Mesothelial cell of epicardium (in vitro differentiated cells): ENCODE data around the gene DLEC1. TPM values are rescaled to one million over a fixed set of nuclear protein-coding genes. Genes with fewer than 3 reads are reported as not detected.
A peak's percentile ranks its signal among the peaks of the same experiment; 100 is the strongest.

Experiments used
- DNase-seq, 2 experiments: peaks; one replicate each; pipeline ENCODE4 v3.0.0; 2021; ENCODE audit warnings: low spot score in 2 of 2; ENCODE audit not compliant: unreplicated experiment in 2 of 2
- H3K27ac Mint-ChIP-seq: 2 replicates; pipeline ENCODE4 v1.8.0; 2021; ENCODE audit warnings: mixed read lengths
- H3K27me3 Mint-ChIP-seq: 2 replicates; pipeline ENCODE4 v1.8.0; 2021; ENCODE audit warnings: low read depth, mixed read lengths
- H3K36me3 Mint-ChIP-seq: 2 replicates; pipeline ENCODE4 v1.8.0; 2021; ENCODE audit warnings: mixed read lengths
- H3K4me1 Mint-ChIP-seq: 2 replicates; pipeline ENCODE4 v1.8.0; 2021; ENCODE audit warnings: mixed read lengths
- H3K4me3 Mint-ChIP-seq: 2 replicates; pipeline ENCODE4 v1.8.0; 2021; ENCODE audit warnings: mild to moderate bottlenecking, moderate library complexity, mixed read lengths
- H3K9me3 Mint-ChIP-seq: 2 replicates; pipeline ENCODE4 v1.8.0; 2021; ENCODE audit warnings: mixed read lengths
- CTCF ChIP-seq: fragments of 200-600 bp; sonication (generic); IDR thresholded peaks from one replicate; pipeline ENCODE4 v1.5.0; 2021; ENCODE audit warnings: antibody characterized with exemption; ENCODE audit not compliant: unreplicated experiment
- total RNA-seq: library from RNA; stranded (reverse); gene quantifications from 3 replicates; pipeline ENCODE4 v1.2.1, GENCODE V29; 2021

The DLEC1 gene
- total RNA-seq, 1 donor from 2014 or later, result 1.4 TPM

DNA sequence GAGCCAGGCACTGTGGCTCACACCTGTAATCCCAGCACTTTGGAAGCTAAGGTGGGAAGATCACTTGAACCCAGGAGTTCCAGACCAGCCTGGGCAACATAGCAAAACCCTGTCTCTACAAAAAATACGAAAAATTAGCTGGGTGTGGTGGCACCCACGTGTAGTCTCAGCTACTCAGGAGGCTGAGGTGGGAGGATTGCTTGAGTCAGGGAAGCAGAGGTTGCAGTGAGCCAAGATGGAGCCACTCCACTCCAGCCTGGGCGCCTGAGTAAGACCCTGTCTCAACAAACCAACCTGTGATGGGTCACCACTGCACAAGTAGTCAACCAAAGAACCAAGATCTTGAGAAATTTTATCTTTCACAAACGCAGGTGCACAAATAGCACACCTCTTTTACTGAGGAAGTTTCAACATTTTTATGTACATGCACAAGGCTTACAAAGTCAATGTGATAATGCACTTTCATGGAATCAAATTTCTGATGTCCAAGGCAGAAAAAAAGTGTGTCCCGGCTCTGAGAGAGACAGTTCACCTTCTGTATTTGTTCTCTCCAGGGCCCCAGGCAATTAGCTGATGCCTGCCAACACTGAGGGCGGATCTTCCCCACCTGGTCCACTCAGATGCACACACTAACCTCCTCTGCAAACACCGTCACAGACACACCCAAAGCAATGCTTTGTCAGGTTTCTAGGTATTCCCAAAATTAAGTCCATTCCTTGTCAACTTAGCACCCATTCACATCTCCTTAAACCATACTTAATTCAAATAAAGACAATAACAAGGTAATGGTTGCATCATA, 85.5 kb downstream of the DLEC1 start:
- H3K4me1 Mint-ChIP-seq, result no peaks in the 10 kb centered on the region

DNA sequence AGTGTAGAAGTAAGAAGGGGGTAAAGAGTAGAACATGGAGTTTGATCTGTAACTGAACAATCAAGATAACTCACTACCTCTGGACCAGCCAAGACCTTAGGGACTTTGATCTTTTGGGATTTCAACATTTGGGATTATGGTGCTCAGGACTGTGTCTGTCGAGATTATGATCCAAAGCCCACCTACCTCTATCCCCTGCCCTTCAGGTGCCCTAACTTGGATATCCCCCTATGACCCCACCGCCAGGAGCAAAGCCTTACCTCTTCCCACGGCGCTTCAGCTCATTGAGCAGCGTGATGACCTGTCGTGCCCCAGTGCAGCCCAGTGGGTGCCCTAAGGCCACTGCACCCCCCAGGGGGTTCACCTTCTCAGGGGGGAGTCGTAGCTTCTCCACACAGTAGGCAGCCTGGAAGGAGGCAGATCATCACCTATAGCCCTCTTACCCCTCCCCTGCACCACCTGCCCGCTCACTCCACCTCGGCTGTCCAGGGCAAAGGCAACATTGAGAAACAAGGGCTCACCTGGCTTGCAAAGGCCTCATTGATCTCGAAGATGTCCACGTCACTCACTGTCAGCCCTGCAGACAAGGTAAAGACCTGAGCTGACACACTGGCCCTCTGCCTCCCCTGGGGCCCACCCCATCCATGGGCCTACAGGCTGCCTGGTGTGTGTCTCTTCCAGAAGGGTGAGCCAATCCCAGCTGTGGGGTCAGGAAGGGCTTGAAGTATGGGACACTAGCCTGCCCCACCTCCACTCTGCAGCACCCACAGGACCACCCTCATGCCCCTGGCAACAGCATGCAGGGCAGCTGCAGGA, 86.5 kb downstream of the DLEC1 start:
- Mint-ChIP-seq H3K9me3 (no peaks in the 10 kb centered on the region), H3K36me3 (peaks cover 29% of the 10 kb centered on the region), H3K27ac (no peak overlapping the region), H3K4me1 (no peaks in the 10 kb centered on the region), H3K27me3 (no peaks in the 10 kb centered on the region), H3K4me3 (no peak overlapping the region)
- no peak for TF ChIP-seq CTCF
- no peak for DNase-seq

More for the DNA sequence above, 85.5 kb downstream of the DLEC1 start:
- no peak overlapping the region for H3K4me3 Mint-ChIP-seq
- peaks cover 25% of the 10 kb centered on the region for H3K36me3 Mint-ChIP-seq
- H3K9me3 Mint-ChIP-seq, result no peaks in the 10 kb centered on the region
- DNase-seq, result no peak
- no peak overlapping the region for H3K27ac Mint-ChIP-seq
- no peaks in the 10 kb centered on the region for H3K27me3 Mint-ChIP-seq
- no peak for TF ChIP-seq CTCF

DNA sequence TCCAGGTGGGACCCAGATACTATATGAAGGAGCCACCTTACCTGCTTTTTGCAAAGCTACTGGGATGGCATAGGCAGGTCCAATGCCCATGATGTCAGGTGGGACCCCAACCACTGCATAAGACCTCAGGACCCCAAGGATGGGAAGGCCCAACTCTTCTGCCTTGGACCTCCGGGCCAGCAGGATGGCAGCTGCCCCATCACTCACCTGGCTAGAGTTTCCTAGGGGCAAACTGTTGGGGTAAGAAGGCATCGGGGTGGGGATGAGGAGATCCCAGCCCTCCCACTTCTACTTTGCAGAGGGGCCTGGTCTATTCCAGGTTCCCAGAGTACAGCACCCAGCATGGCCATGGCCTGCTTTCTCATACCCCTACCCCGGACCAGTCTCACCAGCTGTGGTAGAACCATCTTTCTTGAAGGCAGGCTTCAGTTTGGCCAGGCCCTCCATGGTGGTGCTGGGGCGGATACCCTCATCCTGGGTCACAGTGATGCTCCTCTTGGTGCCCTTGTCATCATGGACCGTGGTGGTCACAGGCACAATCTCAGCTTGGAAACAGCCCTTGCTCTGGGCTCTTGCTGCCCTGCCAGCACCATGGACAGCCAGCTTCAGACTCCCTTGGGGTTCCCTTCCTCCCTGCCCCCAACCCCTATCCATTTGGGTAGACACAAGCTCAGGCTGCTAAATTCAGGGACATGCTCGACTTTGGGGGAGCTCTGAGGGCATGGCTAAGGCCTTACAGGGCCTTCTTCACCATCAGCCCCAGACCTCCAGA, 87.3 kb downstream of the DLEC1 start:
- no peaks in the 10 kb centered on the region for H3K27me3 Mint-ChIP-seq
- no peak for TF ChIP-seq CTCF
- DNase-seq, result peak in 1 of 2 experiments; percentile 30
- H3K9me3 Mint-ChIP-seq, result no peaks in the 10 kb centered on the region
- no peaks in the 10 kb centered on the region for H3K4me1 Mint-ChIP-seq
- no peak overlapping the region for H3K4me3 Mint-ChIP-seq
- no peak overlapping the region for H3K27ac Mint-ChIP-seq
- peaks cover 32% of the 10 kb centered on the region for H3K36me3 Mint-ChIP-seq

DNA sequence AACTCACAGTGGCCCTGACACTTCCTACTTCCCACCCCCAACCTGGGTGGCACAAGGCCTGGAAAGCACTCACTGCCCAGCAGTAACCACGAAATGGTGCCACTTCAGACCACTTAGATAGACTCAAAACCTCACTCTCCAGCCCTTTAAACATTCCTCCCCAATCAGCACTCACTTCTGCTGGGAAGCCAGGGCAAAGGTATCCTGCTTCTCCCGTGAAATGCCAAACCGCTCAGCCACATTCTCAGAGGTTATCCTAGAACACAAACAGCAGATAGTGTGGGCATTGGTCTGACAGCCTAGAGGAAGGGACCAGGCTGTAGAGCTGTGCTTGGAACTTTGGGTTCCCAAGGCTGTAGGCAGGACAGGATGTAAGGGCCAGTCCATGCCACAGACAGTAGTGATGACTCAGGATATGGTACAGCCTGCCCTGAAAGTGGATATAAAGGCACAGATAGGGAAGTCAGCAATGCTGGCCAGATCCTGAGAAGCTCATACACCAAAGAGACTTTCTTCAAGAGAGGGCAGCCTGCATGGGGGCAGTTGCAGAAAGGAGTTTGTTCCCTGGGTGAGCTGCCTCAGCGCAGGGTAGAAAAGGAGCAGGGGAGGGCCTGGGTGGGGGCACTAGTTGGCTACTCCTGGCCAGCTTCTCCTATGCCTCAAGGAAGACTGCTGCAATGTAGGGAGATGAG, 88.7 kb downstream of the DLEC1 start:
- no peak for TF ChIP-seq CTCF
- H3K4me3 Mint-ChIP-seq, result no peak overlapping the region
- H3K27me3 Mint-ChIP-seq, result no peaks in the 10 kb centered on the region
- no peak overlapping the region for H3K27ac Mint-ChIP-seq
- no peaks in the 10 kb centered on the region for H3K9me3 Mint-ChIP-seq
- peak in 1 of 2 experiments; percentile 9 for DNase-seq
- H3K4me1 Mint-ChIP-seq, result no peaks in the 10 kb centered on the region
- peaks cover 26% of the 10 kb centered on the region for H3K36me3 Mint-ChIP-seq

DNA sequence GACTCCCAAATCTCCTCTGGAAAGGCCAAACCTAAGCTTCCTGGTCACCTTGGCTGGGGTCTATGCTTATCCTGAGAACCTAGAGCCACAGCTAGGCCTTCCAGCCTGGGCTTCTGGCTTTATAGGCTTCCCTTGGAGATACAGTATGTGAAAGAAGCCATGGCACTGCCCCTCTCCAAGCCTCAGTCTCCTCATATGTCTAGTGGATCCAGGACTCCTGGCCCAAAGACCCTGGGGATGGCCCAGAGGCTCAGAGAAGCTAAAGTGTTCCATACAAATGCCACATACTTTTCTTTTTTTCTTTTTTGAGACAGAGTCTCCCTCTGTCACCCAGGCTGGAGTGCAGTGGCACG, 89.3 kb downstream of the DLEC1 start:
- Mint-ChIP-seq H3K4me3 (no peak overlapping the region), H3K4me1 (peaks cover 5% of the 10 kb centered on the region), H3K36me3 (peaks cover 21% of the 10 kb centered on the region), H3K9me3 (no peaks in the 10 kb centered on the region), H3K27me3 (no peaks in the 10 kb centered on the region), H3K27ac (no peak overlapping the region)
- TF ChIP-seq CTCF, result no peak
- peak in 1 of 2 experiments; percentile 16 for DNase-seq
